Endothelial cell of umbilical vein (primary cell): ENCODE measurements around the gene CPEB2.

ENCODE experiments used
- CTCF ChIP-seq, 2 donors: IDR thresholded peaks; 1 replicate in 1 of 2; 2 replicates in 1 of 2; pipeline ENCODE4 v1.5.1; 2011; ENCODE audit warnings: low read length in 2 of 2, mild to moderate bottlenecking in 2 of 2, moderate library complexity in 2 of 2, control low read depth in 1 of 2, inconsistent platforms in 1 of 2, low read depth in 1 of 2; ENCODE audit not compliant: insufficient read depth in 1 of 2; ENCODE audit errors: extremely low read depth in 1 of 2
- EZH2 ChIP-seq: IDR thresholded peaks from 2 replicates; pipeline ENCODE4 v1.6.1; 2012; ENCODE audit warnings: borderline replicate concordance, low read depth, mild to moderate bottlenecking, moderate library complexity, low read length, inconsistent platforms; ENCODE audit not compliant: severe bottlenecking
- FOS ChIP-seq: IDR thresholded peaks from 2 replicates; pipeline ENCODE4 v1.6.1; 2011; ENCODE audit warnings: mild to moderate bottlenecking, low read length, moderate library complexity, borderline replicate concordance; ENCODE audit not compliant: insufficient read depth
- GATA2 ChIP-seq: IDR thresholded peaks from 2 replicates; pipeline ENCODE4 v1.7.0; 2011; ENCODE audit warnings: low read depth, mild to moderate bottlenecking, moderate library complexity, mixed read lengths, low read length; ENCODE audit not compliant: insufficient read length, insufficient read depth
- JUN ChIP-seq: IDR thresholded peaks from 2 replicates; pipeline ENCODE4 v1.6.1; 2011; ENCODE audit warnings: borderline replicate concordance, low read depth; ENCODE audit not compliant: insufficient read length, insufficient read depth
- MYC ChIP-seq: IDR thresholded peaks from one replicate; pipeline ENCODE4 v1.6.1; 2011; ENCODE audit warnings: mild to moderate bottlenecking, low read depth, low read length
- POLR2A ChIP-seq: IDR thresholded peaks from 2 replicates; pipeline ENCODE4 v1.6.1; 2012; ENCODE audit warnings: low read depth, mild to moderate bottlenecking, control low read depth, low read length
- POLR2AphosphoS5 ChIP-seq: IDR thresholded peaks from 2 replicates; pipeline ENCODE4 v1.6.1; 2012; ENCODE audit warnings: low read depth, mild to moderate bottlenecking, control low read depth, low read length, moderate library complexity; ENCODE audit not compliant: insufficient read depth
- TF ChIP-seq, protein P1 (sequence below): IDR thresholded peaks from 2 replicates; pipeline ENCODE4 v1.6.1; 2011; ENCODE audit not compliant: insufficient read depth, insufficient read length

- TF ChIP-seq CTCF (IDR thresholded peaks at IDR 0.05; ENCODE audit: extremely low read depth in 1 of 2, insufficient read depth in 1 of 2, low read depth in 1 of 2, low read length in 2 of 2) (no peak), EZH2 (no peak), POLR2AphosphoS5 (no peak), POLR2A (no peak), GATA2 (no peak), FOS (no peak), JUN (no peak), MYC (no peak)
- TF ChIP-seq, protein P1, sequence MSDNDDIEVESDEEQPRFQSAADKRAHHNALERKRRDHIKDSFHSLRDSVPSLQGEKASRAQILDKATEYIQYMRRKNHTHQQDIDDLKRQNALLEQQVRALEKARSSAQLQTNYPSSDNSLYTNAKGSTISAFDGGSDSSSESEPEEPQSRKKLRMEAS, result no peak
These were observed 86.2 kb downstream of the CPEB2 start for GRCh38 chr4:15088394-15089035.
